Measurements from ENCODE around the gene FDCSP.

DNA sequence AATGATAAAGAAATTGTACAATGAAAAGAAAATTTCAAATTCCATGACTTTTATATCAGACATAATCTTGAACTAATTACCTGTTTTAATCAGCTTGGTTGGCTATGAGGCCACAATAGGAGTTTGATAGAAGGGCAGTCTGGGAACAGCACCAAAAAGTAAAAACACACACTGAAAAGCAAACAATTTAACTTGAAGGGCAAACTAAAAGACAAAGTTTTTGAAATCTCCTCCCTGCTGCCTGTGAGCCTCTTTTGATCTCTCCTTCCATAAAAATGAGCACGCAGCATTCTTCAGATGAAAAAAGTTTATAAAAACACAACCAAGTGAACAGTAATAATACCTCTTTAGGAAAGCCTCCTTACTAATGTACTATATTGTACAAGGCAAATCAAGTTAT, 22.3 kb upstream of the FDCSP start:
- no peak for TF ChIP-seq NFIC (IDR thresholded peaks at IDR 0.05)
- TF ChIP-seq CEBPB (IDR thresholded peaks at IDR 0.05) = no peak
- TF ChIP-seq, protein P1, sequence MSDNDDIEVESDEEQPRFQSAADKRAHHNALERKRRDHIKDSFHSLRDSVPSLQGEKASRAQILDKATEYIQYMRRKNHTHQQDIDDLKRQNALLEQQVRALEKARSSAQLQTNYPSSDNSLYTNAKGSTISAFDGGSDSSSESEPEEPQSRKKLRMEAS (IDR thresholded peaks at IDR 0.05) = no peak
- no peak for TF ChIP-seq EP300 (IDR thresholded peaks at IDR 0.05; ENCODE audit: borderline replicate concordance)
- TF ChIP-seq EGR1 (IDR thresholded peaks at IDR 0.05) = no peak
- no peak for TF ChIP-seq CREB1 (IDR thresholded peaks at IDR 0.05; ENCODE audit: low read depth)
- no peak for TF ChIP-seq TAF1 (IDR thresholded peaks at IDR 0.05; ENCODE audit: low read depth)
